HCT116 (cell line): ENCODE data around the gene OS9. TPM values are rescaled to one million over a fixed set of nuclear protein-coding genes. Genes with fewer than 3 reads are reported as not detected.
"Not testable (repeated sequence)": the region's sequence is repeated elsewhere in the genome, so short reads cannot be mapped to it uniquely, and the experiment has no call there.

Source experiments
- ATAC-seq: fragments of 200-7000 bp; cut with Tn5 transposase; 2 replicates; pipeline ENCODE4 v1.9.1; 2020; ENCODE audit warnings: mild to moderate bottlenecking, moderate library complexity
- BruUV-seq: library from RNA; stranded (reverse); fragments of 400-500 nt; replicated peaks from 2 replicates; lab custom pipeline; 2021; lab: Mats Ljungman, UMichigan
- CTCF ChIA-PET: fragments of 300-600 bp; sonication (Branson Sonifier 250); formaldehyde crosslinking; loops from one replicate; lab custom pipeline; 2021; ENCODE audit warnings: antibody characterized with exemption; lab: Charles Lee
- POLR2A ChIA-PET: fragments of 300-600, 350-600 bp; sonication (Branson Sonifier 250); formaldehyde crosslinking; loops from one replicate; lab custom pipeline; 2021; ENCODE audit warnings: antibody characterized with exemption; lab: Charles Lee
- RAD21 ChIA-PET, 2 experiments: fragments of 300-600 bp; sonication (Branson Sonifier 250); formaldehyde crosslinking; loops; one replicate each; lab custom pipeline; 2023; ENCODE audit warnings: low total read pairs in 2 of 2; ENCODE audit not compliant: uncharacterized antibody in 2 of 2, unreplicated experiment in 2 of 2, low non-redundant PET in 1 of 2; lab: Charles Lee
- DNase-seq: peaks from one replicate; pipeline ENCODE4 v3.0.0-alpha.2; 2010; ENCODE audit warnings: low read depth, low spot score
- H2AFZ ChIP-seq: fragments of 200-600 bp; shearing (Covaris generic), sonication (generic); 2 replicates; pipeline ENCODE4 v1.6.1; 2017; ENCODE audit warnings: low read depth, mixed run types, mixed read lengths, antibody characterized with exemption, low read length; ENCODE audit not compliant: poor library complexity, severe bottlenecking
- H3K27ac ChIP-seq: 2 replicates; pipeline ENCODE4 v1.5.1; 2012; ENCODE audit warnings: low read depth, low read length
- H3K27me3 ChIP-seq: fragments of 200-600 bp; sonication (generic); 2 replicates; pipeline ENCODE4 v1.6.1; 2016; ENCODE audit warnings: mixed run types, low read length, mixed read lengths; ENCODE audit not compliant: insufficient read depth
- H3K36me3 ChIP-seq, 2 experiments: fragments of 200-500 bp in 1 of 2; fragments of 200-600 bp in 1 of 2; sonication (Bioruptor generic) in 1 of 2; sonication (generic) in 1 of 2; 2 replicates each; pipeline versions ENCODE4 v1.5.1 to v1.6.1; 2014 to 2016; ENCODE audit warnings: low read length in 2 of 2, inconsistent platforms in 1 of 2, mixed read lengths in 1 of 2, mixed run types in 1 of 2; ENCODE audit not compliant: insufficient read depth in 2 of 2, control insufficient read depth in 1 of 2
- H3K4me1 ChIP-seq, 2 experiments: fragments of 200-600 bp in 1 of 2; sonication (generic) in 1 of 2; 2 replicates each; pipeline versions ENCODE4 v1.5.1 to v1.6.1; 2012 to 2017; ENCODE audit warnings: low read length in 2 of 2, inconsistent platforms in 1 of 2, mild to moderate bottlenecking in 1 of 2, mixed read lengths in 1 of 2, mixed run types in 1 of 2, moderate library complexity in 1 of 2; ENCODE audit not compliant: insufficient read depth in 2 of 2, control insufficient read depth in 1 of 2
- H3K4me2 ChIP-seq: fragments of 200-600 bp; sonication (generic); 2 replicates; pipeline ENCODE4 v1.6.1; 2017; ENCODE audit warnings: mixed run types, low read length, mixed read lengths
- H3K4me3 ChIP-seq, 2 experiments: fragments of 200-600 bp in 1 of 2; sonication (generic) in 1 of 2; replicated peaks in 1 of 2; 2 replicates each; pipeline ENCODE4 v1.5.1; 2011 to 2016; ENCODE audit warnings: low read length in 2 of 2, control low read depth in 1 of 2, low read depth in 1 of 2, mild to moderate bottlenecking in 1 of 2, mixed read lengths in 1 of 2, mixed run types in 1 of 2
- H3K79me2 ChIP-seq: fragments of 200-600 bp; sonication (generic); 2 replicates; pipeline ENCODE4 v1.6.1; 2017; ENCODE audit warnings: mild to moderate bottlenecking, mixed run types, low read length, moderate library complexity, mixed read lengths; ENCODE audit not compliant: insufficient read depth
- H3K9ac ChIP-seq: fragments of 200-600 bp; sonication (generic); 2 replicates; pipeline ENCODE4 v1.6.1; 2016; ENCODE audit warnings: low read length, mixed read lengths
- H3K9me2 ChIP-seq: fragments of 200-600 bp; sonication (generic), shearing (Covaris generic); 2 replicates; pipeline ENCODE4 v1.6.1; 2017; ENCODE audit warnings: mixed run types, mild to moderate bottlenecking, moderate library complexity; ENCODE audit not compliant: insufficient read depth
- H3K9me3 ChIP-seq, 2 experiments: fragments of 200-500 bp in 1 of 2; fragments of 200-600 bp in 1 of 2; sonication (Bioruptor generic) in 1 of 2; sonication (generic) in 1 of 2; 2 replicates each; pipeline ENCODE4 v1.6.1; 2014 to 2017; ENCODE audit warnings: low read length in 2 of 2, mixed read lengths in 2 of 2, inconsistent platforms in 1 of 2, low read depth in 1 of 2, mild to moderate bottlenecking in 1 of 2, mixed run types in 1 of 2, moderate library complexity in 1 of 2; ENCODE audit not compliant: control insufficient read depth in 1 of 2, insufficient read depth in 1 of 2
- H4K20me1 ChIP-seq: fragments of 200-600 bp; sonication (generic), shearing (Covaris generic); 2 replicates; pipeline ENCODE4 v1.6.1; 2017; ENCODE audit warnings: mixed run types, mild to moderate bottlenecking, moderate library complexity; ENCODE audit not compliant: insufficient read depth
- CBX3 ChIP-seq: IDR thresholded peaks from 2 replicates; pipeline ENCODE4 v1.6.1; 2012; ENCODE audit warnings: low read depth
- POLR2A ChIP-seq: IDR thresholded peaks from 2 replicates; pipeline ENCODE4 v1.7.0; 2011; ENCODE audit warnings: borderline replicate concordance; ENCODE audit not compliant: insufficient read depth, insufficient read length; ENCODE audit errors: extremely low read depth
- RAD21 ChIP-seq: IDR thresholded peaks from 2 replicates; pipeline ENCODE4 v1.6.1; 2012; ENCODE audit warnings: low read depth, mild to moderate bottlenecking
- SP1 ChIP-seq: IDR thresholded peaks from 2 replicates; pipeline ENCODE4 v1.6.1; 2012; ENCODE audit warnings: low read depth
- SRF ChIP-seq: IDR thresholded peaks from 2 replicates; pipeline ENCODE4 v1.6.1; 2012; ENCODE audit warnings: low read depth
- YY1 ChIP-seq: IDR thresholded peaks from 2 replicates; pipeline ENCODE4 v1.6.1; 2011; ENCODE audit warnings: low read length, low read depth, moderate library complexity, mild to moderate bottlenecking; ENCODE audit not compliant: insufficient replicate concordance; ENCODE audit errors: extremely low read depth
- ZFX ChIP-seq: fragments of 450-650 bp; IDR thresholded peaks from 2 replicates; pipeline ENCODE4 v1.6.1; 2017
- ZNF274 ChIP-seq: fragments of 200-500 bp; sonication (Bioruptor generic); IDR thresholded peaks from 2 replicates; pipeline ENCODE4 v1.6.1; 2014; ENCODE audit warnings: mild to moderate bottlenecking, low read depth, low read length, inconsistent platforms
- intact Hi-C: fragments of 100-400 bp; cut with micrococcal nuclease; formaldehyde crosslinking; loops from 2 replicates; pipeline ENCODE4 v1.10.0; 2022
- total RNA-seq: library from RNA; stranded (reverse); gene quantifications from one replicate; pipeline ENCODE4 v1.2.1, GENCODE V29; 2021; ENCODE audit not compliant: unreplicated experiment
- TF ChIP-seq, protein P1 (sequence below): IDR thresholded peaks from 2 replicates; pipeline ENCODE4 v1.6.1; 2012; ENCODE audit warnings: low read depth
- TF ChIP-seq, protein P2 (sequence below): IDR thresholded peaks from 2 replicates; pipeline ENCODE4 v1.6.1; 2012

The OS9 gene
- total RNA-seq, 1 experiment from 2014 or later: 98.4 TPM

DNA sequence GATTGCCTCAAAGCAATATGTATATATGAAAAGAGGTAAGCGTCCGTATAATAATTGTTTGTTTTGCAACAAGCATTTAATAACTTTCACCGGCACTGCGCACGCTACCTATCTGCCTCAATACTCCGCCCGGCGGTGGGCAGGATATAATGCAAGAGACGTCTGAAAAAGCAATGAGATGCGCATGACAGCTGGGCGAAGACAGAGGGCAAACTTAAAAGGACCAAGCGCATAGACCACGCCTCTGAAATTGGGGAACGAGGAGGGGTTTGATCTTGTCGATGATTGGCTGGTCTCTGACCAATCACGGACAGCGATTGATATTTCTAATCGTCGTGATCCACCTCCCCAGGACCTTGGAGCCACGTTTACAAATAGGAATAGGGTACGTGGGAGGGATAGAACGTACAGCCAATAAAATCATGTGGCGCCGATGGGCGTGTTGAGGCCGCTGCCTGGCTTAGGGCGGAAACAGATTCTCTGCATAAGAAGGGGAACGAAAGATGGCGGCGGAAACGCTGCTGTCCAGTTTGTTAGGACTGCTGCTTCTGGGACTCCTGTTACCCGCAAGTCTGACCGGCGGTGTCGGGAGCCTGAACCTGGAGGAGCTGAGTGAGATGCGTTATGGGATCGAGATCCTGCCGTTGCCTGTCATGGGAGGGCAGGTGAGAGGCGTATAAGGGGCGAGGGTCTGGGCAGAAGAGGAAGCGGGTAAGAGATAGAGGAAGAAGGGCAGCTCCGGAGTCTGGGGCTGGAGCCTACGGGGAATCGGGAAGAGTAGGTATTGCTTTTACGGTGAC, at the start of gene OS9 (continued):
- TF ChIP-seq, protein P1, sequence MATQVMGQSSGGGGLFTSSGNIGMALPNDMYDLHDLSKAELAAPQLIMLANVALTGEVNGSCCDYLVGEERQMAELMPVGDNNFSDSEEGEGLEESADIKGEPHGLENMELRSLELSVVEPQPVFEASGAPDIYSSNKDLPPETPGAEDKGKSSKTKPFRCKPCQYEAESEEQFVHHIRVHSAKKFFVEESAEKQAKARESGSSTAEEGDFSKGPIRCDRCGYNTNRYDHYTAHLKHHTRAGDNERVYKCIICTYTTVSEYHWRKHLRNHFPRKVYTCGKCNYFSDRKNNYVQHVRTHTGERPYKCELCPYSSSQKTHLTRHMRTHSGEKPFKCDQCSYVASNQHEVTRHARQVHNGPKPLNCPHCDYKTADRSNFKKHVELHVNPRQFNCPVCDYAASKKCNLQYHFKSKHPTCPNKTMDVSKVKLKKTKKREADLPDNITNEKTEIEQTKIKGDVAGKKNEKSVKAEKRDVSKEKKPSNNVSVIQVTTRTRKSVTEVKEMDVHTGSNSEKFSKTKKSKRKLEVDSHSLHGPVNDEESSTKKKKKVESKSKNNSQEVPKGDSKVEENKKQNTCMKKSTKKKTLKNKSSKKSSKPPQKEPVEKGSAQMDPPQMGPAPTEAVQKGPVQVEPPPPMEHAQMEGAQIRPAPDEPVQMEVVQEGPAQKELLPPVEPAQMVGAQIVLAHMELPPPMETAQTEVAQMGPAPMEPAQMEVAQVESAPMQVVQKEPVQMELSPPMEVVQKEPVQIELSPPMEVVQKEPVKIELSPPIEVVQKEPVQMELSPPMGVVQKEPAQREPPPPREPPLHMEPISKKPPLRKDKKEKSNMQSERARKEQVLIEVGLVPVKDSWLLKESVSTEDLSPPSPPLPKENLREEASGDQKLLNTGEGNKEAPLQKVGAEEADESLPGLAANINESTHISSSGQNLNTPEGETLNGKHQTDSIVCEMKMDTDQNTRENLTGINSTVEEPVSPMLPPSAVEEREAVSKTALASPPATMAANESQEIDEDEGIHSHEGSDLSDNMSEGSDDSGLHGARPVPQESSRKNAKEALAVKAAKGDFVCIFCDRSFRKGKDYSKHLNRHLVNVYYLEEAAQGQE: no peak
- TF ChIP-seq YY1 (peak; percentile 91), SP1 (peak; percentile 100), POLR2A (peak; percentile 68), RAD21 (peak; percentile 62), ZNF274 (no peak), ZFX (no peak), SRF (no peak)
- TF ChIP-seq, protein P2, sequence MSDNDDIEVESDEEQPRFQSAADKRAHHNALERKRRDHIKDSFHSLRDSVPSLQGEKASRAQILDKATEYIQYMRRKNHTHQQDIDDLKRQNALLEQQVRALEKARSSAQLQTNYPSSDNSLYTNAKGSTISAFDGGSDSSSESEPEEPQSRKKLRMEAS: peak; percentile 49; the same call in 1 of the 2 replicates
- TF ChIP-seq, all 23 proteins: peak for 11

DNA sequence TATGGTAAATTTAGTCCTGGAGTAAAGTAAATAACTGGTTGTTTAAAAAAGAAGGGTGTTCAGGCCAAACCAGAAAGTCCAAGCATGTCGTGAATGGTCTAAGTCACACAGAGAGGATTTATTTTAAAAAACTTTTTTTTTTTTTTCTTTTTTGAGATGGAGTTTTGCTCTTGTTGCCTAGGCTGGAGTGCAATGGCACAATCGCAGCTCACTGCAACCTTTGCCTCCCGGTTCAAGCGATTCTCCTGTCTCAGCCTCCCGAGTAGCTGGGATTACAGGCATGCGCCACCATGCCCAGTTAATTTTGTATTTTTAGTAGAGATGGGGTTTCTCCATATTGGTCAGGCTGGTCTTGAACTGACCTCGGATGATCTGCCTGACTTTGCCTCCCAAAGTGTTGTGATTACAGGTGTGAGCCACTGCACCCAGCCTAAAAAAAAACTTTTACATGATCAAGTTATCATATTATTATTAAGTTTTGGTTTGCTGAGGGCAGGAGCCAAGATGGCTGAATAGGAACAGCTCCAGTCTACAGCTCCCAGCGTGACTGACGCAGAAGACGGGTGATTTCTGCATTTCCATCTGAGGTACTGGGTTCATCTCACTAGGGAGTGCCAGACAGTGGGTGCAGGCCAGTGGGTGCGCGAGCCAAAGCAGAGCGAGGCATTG, 47.8 kb upstream of the OS9 start:
- CTCF ChIA-PET, intact Hi-C loops, H3K4me3 ChIP-seq, H3K27me3 ChIP-seq, H3K9me2 ChIP-seq, RAD21 ChIA-PET, H3K36me3 ChIP-seq, H2AFZ ChIP-seq, H3K79me2 ChIP-seq, H3K4me2 ChIP-seq, H4K20me1 ChIP-seq, BruUV-seq, H3K27ac ChIP-seq, H3K9ac ChIP-seq, ATAC-seq, H3K4me1 ChIP-seq, H3K9me3 ChIP-seq, POLR2A ChIA-PET: not testable (repeated sequence)
- peak; percentile 56 for DNase-seq
- peak; percentile 75 for TF ChIP-seq CBX3

DNA sequence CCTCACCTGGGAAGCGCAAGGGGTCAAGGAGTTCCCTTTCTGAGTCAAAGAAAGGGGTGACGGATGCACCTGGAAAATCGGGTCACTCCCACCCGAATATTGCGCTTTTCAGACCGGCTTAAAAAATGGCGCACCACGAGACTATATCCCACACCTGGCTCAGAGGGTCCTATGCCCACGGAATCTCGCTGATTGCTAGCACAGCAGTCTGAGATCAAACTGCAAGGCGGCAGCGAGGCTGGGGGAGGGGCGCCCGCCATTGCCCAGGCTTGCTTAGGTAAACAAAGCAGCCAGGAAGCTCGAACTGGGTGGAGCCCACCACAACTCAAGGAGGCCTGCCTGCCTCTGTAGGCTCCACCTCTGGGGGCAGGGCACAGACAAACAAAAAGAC, 47.3 kb upstream of the OS9 start:
- DNase-seq, H3K9me2 ChIP-seq, H3K36me3 ChIP-seq, RAD21 ChIA-PET, H3K27me3 ChIP-seq, BruUV-seq, ATAC-seq, intact Hi-C loops, H3K4me2 ChIP-seq, H3K79me2 ChIP-seq, POLR2A ChIA-PET, CTCF ChIA-PET, H4K20me1 ChIP-seq, H3K4me1 ChIP-seq, H3K4me3 ChIP-seq, H2AFZ ChIP-seq, H3K27ac ChIP-seq, H3K9ac ChIP-seq, H3K9me3 ChIP-seq: not testable (repeated sequence)
